Renal pelvis (tissue), 4 donors: ENCODE measurements around the gene PKNOX2. TPM values are rescaled to one million over a fixed set of nuclear protein-coding genes. Genes with fewer than 3 reads are reported as not detected.

Experiments used
- DNase-seq: peaks from one replicate; pipeline ENCODE4 v3.0.0-alpha.2; 2013
- polyA plus RNA-seq, 3 donors: library from polyadenylated mRNA; unstranded; fragments of 120-200 nt; gene quantifications; one replicate each; pipeline ENCODE4 v1.2.1, GENCODE V29; 2013; ENCODE audit not compliant: insufficient read length in 3 of 3

Gene PKNOX2
- polyA plus RNA-seq, 3 donors, result 11.3 to 14.8 (median 13.4) TPM

DNA sequence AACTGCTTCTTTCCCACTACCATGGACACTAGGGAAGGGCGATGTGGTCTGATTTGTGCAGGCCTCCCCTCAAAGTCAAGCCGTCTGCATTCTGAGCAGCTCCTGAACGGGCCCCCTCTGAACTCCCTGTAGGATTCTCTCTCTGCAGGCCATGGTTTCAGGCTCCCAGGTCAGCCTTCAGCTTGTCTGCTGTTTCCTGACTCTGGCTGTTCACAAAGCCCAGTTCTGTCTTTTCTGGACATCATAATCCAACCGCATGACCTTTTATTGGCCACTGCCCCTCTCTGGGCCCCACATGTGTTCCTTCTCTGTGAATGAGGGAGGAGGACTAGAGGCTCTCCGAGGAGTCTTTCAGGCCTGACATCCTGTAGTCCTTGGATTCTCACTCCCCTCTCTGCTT lies 170.6 kb downstream of the PKNOX2 start:
- no peak for DNase-seq

DNA sequence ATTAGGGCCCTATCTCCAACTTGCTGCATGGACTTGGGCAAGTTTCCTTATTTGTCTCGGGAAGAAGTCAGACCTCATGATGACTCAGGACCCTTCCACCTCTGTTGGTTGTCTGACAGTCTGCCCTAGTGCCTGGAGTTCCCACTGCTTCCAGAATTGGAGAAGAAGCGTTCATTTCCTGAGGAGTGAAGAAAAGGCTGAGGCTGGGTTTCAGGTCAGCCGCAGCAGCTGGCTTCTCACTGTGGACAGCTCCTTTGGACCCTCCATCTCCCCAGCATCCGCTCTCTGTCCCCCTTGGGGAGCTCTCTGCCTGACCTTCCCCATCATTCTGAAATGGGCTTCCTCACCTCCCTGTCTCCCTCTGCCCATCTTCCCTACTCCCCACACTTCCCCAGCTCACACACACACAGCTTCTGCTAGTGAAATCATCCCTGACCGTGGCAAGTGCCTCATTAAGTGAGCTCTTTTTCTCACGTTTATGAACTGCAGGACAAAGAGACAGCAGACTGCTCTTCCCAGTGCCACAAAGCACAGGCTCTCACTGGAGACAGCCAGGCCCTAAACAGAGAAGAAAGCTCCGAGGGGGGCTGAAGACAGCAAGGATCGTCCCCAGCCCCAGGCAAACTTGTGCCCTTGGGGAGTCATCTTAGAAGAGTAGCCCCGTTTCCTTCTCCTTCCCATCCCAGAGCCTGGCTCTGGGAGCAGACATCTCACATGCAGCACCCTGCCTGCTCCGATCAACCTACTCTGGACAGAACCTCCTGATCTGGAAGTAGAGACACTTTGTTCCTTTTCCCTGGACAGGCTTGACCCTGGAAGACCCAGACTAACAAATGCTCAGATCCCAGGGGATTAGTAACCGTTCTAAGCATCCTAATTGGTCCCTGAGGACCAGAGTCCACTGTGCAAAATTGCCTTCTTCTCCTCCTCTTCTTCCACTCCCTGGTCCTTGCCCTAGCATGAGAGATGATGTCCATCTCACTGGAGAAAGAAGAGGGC lies 173.6 kb downstream of the PKNOX2 start:
- no peak for DNase-seq

DNA sequence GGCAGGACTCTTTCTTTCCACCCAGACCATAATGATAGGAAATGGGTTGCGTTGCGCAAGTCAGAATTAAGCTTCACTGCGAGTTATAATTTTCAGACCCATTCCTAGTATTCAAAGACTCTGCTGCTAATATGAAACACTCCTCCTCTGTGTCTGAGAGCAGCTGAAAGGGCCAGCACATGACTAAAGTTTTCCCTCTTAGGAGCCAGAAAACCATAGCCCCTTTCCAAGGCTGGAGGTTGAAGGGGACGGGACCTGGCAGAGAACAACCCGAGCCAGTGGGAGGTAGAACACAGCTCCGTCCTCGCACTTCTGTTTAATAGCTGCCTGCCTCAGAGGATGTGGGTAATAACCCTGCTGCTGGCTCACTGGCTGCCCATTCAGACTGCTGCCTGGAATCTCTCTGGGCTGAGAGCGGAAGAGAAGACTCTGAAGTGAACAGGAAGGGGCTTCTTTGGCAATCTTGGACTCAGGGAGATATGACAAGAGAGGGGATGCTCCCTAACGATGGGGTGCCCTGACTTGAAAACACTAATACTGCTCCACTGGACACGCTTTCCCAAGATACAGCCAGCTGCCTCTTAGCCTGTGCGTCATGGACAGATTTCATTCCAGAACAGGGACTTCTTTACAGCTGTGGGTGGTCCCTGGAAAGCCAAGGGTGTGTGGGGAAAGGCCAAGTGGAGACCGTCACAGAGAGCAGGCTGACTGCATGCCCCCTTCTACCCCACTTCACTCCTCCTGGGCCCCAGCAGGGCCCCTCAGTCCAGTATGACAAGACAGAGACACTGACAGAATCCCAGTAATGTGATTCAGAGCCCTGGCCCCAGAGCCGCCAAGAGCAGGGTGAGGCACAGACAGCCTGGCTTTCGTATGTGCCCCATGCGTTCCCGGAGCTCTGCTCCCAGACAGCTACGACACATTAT lies 174.6 kb downstream of the PKNOX2 start:
- no peak for DNase-seq

DNA sequence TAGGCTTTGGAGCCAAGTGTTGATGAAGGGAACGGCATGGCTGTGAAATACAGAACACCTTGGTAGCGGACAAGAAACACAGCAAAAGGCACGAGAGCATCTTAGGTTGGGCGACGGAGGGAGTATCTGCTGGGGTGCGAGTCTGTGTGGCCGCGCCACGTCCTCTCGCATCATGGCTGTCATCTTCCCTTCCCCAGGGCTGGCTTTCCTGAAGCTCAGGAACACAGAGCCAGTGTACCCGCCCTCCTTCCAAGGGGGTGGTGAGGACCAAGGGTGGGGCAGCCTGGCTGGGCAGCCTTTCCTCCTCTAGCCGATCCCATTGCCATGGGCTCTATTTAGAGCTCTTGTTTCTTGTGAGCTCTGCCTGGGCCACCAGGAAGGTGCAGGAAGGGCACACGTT lies 177.1 kb downstream of the PKNOX2 start:
- no peak for DNase-seq

DNA sequence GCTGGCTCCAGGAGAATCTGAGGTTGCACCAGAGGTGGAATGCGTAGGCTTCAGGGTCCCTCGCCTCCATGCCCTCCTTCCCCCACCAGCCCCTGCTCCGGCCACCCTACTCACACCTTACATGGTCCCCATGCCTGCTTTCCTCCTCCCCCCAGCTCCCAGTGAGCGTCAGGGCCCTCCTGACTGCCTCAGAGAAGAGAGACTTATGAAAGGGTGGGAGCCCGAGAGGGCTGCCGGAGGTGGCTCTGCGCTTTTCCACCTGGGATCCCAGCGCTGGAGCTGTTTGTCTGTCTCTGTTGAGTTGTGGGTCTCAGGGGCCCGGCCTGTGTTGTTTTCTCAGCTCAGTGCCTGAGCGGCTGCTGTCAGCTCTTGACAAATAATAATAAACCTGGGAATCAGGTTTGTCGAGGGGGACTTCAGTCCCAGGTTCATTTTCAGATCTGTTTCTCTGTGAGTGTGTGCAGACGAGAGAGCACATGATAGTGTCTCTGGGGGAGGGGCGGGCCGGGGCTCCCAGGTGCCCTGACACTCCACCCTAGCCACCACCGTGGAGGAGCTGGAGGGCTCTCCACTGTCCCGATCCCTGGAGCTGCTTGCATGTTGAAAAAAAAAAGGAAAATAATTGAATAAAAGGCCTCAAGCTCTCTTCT lies 177.9 kb downstream of the PKNOX2 start:
- DNase-seq, result no peak

DNA sequence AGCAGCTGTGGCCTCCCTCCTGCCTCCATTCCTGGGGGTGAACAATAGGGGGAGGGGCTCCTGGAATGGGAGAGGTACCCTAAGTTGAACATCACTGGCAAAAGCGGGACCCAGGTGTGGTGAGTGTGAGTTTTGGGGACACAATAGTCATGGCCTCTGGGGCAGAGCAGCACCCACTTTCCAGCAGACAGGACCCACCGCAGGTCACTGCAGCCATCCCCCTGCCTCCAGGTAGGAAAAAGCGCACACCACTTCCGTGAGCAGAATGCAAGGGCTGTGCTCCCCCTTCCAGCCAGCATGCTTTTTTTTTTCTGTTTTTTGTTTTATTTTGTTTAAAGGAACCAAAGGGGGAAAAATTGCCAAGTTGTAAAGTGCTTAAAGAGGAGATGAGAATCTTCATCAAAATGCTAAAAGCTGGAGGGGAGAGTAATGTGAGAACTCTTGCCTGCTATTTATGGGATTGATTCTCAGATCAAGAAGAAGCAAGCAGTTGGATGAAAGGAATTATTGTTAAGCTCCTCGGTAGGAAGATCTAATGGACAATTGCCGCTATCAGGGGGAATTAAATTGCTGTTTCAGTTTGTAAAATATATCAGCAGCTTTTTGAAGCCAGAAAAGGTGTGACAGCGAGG lies 178.7 kb downstream of the PKNOX2 start:
- DNase-seq, result no peak

DNA sequence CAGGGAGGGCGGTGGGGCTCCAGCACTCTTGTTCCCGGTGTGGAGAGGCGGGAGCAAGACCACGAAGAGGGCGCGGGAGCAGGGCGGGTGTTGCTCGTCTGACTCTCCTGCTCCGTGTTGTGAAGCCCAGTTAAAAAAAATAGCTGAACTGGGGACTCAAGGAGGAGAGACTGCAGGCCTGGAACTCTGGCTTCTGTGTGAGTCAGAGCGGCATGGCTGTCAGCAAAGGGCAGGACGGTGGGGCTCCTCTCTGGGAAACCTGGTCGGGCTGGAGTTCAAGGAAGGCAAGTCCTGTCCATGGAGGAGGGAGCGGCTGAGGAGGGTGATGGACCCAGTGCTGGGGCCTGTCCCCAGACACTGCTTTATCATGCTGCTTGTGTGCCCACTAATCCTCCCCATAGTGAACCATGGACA lies 179.2 kb downstream of the PKNOX2 start:
- no peak for DNase-seq

DNA sequence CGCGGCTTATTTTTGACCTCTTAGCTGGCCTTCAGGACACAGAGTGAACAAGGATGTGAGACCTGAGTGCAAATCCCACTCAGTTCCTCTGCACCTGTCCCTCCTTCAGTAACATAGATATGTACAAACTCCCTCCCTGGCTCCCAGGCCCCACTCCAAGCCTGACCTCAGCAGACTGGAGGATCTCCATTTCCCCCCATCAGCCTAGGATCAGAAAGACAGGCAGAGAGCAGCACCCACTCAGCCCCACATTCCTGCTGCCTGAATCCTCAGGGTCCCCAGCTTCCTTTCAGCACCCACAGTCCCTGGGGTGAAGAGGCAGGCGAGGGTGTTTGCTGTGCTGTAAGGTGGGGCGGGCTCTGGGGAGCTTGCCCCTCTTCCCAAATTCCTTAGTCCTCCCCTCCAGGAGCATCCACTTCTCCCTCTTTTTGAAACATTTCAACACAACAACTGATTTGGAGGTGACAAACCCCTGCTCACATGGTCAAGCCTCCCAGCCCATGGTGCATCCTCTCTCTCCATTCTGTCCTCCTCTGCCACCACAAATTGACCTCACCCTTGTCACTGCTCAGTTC lies 180.4 kb downstream of the PKNOX2 start:
- DNase-seq, result no peak

DNA sequence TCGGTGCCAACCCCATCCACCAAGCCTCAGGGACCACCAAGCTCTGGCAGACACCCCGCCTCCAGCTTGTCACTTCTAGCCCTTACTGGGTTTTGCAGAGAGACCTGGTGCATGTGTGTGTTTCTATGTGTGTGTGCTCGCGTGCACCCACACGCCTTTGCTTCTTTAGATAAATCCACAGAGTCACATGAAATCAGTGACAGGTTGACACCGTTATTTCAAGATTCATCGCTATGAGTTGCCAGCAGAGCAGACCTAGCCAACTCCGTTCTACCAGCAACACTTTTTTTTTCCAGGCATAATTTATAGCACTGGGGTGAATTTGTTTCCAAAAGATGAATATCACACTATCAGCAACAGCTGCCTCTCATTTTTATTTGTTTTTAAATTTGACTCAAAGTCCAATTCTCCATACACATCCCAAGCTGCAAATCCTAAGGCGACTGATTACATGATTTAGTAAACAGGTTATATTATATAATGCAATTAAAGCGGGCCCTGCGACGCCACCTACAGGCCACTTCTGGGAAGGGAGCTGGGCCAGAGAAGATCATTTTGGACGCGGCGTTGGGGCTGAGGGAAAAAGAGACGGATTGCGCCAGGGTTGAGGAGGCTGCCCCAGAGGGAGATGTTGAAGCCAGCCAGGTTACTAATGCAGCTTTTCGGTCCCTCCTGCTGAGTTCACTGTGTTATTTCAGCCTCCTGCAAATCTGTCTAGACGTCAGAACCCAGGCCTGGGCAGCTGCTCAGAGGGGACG lies 181.0 kb downstream of the PKNOX2 start:
- DNase-seq, result peak; percentile 78

DNA sequence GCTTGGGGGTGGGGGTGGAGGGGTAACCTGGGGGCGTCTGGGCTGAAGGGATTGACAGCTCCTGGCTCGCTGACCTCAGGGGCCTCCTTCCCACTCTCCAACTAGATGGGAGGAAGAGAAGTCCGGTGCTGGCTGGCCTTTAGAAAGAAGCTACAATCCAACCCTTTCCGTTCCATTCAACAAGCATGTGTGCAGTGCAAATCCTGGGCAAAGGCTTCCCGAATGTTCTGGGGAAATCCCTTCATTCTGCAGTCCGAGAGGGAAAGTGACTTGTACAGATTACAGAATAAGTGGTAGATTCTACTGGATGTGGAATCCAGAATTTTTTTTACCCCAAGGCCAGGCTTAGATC lies 181.6 kb downstream of the PKNOX2 start:
- no peak for DNase-seq

DNA sequence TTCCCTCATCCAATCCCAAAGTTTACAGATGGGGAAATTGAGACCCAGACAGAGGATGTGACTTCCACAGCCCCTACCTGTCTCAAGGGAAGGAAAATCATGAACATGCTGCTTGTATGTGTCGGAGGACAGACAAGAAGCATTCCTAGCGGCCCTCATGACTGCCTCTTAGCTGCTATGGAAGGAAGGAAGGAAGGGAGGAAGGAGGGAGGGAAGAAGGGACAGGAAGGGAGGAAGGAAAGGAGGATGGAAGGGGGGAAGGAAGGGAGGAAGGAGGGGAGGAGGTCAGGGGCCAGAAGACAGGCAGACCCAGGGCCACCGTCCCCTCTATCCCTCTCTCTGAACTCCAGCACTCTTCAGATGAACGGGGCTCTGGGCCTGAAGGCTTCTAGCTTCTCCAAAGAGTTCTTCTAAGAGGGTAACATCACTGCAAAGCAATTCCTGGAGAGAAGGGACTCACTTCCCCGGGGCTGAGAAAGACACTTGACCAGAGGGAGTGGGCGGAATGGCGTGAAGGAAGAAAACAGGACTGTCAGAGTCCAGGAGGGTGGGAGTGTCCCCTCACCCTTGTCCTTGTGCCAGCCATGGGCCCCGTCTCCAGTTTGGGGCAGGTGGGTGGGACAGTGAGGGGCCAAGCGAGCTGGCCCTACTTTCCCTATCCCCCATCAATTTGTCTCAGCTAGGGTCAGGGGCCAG lies 182.2 kb downstream of the PKNOX2 start:
- DNase-seq, result no peak

DNA sequence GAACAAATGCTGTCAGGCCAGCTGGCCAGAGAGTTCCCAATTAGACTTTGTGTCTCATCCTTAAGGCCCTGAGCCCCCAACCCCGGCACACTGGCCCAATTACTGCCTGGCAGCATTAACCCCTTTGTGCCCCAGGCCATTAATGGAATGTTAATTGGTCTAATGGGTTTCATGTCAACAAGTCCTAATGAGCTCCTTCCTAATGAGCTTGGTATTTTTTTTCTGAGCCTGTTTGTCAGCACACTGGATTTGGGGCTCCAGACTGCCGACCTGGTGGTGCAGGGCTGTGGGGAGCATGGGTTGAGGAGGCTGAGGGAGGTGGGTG lies 182.7 kb downstream of the PKNOX2 start:
- no peak for DNase-seq

DNA sequence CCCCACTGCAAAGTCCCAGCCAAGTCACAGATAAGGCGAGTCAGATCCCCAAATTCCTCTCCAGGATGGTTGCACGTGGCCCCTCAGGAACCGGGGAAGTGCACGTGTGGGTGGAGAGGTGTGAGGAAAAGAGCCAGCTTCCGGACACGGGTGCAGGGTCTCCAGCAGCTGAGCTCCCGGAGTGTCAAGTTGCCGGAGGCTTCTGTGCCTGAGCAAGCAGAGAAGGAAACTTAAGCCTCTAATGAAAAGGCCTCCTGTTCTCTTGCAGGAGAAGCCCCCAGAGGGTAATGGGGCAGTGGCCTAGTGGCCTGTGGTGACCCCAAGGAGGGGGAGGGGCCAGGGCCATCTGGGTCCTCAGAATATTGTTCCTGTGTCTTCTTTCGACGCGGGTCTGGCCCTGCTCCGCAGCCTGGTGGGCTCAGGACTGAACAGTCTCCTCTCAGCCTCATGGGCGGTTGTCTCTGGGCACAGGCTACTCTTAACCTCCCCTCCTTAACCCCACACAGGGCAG lies 183.6 kb downstream of the PKNOX2 start:
- DNase-seq, result no peak

DNA sequence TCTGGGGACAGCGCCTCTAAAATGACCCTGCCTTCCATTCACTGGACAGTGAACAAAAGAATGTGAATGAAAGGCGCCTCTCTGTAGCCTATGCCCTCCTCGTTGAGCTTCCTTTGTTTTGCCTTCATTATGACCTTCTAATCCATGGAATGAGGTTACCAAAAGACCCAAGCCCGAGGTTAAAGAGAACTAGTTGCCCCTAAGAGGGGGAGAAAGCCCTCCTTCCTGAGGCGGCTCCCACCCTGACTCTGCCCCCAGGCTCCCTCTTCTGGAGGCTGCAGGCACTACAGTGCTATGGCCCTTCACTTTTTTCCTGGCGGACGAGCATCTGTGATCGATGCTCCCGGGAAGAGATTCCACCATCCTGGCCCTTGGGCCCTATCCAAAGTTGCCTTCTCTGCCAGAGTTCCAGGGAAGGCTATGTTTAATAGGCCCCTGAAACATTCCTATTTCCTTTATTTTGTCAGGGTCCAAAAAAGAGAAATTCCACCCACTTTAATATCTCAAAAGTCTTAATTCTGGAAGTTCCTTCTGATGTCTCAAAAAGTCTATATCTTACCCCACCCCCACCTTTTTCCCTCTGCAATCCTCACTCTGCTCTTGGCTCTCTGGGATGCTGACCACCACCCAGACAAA lies 184.2 kb downstream of the PKNOX2 start:
- no peak for DNase-seq

DNA sequence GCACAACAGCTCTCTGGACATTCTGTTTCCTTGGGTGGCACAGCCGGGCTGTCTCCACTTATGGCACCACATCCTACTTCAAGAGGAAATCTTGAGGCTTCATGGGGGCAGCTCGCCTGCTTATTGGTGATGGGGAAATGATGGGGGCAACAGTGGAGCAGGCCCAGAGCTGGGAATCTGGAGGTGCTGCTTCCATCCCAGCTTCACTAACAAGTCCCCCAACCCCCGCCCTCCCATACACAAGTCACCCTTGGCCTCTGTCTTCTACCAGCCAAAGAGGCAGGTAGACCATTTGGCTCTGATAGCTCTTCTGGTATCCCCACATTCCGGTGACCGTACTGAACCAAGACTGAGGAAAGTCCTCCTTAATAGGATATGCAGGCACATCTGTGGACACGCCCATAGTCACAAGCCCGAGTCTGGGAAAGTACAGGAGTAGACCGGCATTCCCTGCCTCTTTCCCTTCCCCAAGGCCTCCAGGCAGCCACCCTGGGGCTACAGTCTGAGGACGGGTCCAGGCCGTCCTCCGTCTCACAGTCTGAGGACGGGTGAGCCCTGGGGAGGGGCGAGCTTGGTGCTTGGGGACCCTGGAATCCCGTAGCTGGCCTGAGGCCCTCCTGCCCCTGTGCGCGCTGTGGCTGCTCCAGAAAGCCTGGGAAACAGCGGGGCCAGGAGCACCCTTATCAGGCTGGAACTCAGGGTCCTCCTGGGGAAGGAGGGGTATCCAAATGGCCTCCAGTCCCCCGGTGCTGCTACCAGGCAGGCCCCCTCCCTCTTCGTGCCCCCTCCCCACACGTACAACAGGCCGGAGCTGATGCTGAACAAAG lies 185.9 kb downstream of the PKNOX2 start:
- DNase-seq, result no peak

DNA sequence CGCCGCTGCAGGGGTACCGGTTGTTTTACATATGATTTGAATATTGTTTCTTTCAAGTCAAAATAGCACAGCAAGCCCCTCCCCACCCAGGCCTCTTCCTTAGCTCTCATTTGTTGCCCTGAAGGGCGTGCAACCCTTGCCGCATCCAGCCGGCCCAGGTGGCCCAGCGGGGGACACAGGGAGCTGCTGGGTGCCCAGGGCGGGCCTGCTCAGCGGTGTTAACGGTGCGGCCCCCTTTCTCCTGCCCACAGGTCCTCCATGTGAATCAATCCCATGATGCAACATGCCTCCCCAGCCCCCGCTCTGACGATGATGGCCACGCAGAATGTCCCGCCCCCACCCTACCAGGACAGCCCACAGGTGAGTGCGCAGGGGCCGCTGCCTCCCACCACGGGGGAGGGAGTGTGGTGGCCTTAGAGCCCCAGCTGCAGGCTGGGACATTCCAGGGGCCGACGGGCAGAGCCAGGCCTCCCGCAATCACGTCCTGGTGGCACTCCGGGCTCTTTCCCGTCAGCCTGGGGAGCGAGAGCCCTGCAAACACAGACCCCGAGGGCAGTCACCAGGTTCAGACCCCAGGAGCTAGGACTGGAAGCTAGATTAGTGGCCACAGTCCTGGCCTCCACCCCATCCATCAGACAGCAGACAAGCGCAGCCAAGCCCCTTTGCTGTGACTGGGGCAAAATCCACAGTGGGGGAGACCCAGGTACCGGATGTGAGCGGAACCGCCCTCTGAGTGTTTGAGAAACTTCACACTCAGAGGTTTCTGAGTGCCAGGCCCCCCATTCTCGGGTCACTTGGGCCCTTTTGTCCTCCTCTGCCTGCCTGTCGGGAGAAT lies 186.7 kb downstream of the PKNOX2 start:
- no peak for DNase-seq

DNA sequence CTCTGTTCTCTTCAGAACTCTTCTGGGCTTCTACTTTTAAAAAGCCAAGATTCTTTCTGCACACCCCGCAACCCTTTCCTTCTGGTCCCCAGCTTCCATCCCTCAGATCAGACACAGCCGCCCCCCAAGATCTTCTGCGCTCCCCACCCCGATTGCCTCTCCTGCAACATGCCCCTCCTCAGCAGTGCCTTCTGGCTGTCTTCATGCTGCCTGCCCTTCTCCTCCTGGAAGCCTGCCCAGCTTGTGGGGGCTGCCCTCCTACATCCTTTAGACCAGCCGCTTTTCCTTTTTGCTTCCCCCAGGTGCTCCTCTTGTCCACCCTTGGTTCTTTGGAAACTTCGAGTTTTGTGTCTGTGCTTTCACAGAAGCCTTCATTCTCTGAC lies 187.3 kb downstream of the PKNOX2 start:
- DNase-seq, result no peak

DNA sequence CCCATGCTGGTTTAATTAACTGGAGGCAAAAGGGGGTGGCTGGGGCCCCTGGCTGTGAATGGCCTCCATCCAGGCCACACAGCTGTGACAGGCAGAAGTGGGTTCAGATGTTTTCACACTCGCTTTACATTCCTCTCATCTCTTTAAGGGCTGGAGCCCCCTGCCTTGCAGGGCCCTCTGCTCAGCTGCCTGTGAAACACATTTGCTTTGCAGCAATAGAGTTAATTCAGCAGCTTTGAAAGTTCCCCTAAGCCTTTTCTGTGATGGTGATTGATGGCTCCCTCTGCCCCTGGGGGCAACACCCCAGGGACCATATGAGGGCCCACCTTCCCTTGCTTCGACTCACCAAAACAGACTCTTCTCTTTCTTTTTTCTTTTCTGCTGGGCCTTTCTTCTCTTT lies 192.2 kb downstream of the PKNOX2 start:
- DNase-seq, result no peak
